Tibial nerve (tissue), 3 donors: ENCODE results near the gene SHLD1.

Experiments used
- POLR2A ChIP-seq, 2 donors: fragments of 450-650 bp; IDR thresholded peaks; one replicate each; pipeline ENCODE4 v1.6.1; 2017; ENCODE audit warnings: antibody characterized with exemption in 2 of 2, mild to moderate bottlenecking in 2 of 2, moderate library complexity in 2 of 2
- TF ChIP-seq, protein P1 (sequence below), 5 experiments: fragments of 200-600 bp in 3 of 5; fragments of 450-650 bp in 2 of 5; sonication (generic) in 3 of 5; IDR thresholded peaks; one replicate each; pipeline ENCODE4 v1.5.1; 2016 to 2019; ENCODE audit warnings: antibody characterized with exemption in 5 of 5, mild to moderate bottlenecking in 3 of 5, moderate library complexity in 2 of 5

- TF ChIP-seq, protein P1, sequence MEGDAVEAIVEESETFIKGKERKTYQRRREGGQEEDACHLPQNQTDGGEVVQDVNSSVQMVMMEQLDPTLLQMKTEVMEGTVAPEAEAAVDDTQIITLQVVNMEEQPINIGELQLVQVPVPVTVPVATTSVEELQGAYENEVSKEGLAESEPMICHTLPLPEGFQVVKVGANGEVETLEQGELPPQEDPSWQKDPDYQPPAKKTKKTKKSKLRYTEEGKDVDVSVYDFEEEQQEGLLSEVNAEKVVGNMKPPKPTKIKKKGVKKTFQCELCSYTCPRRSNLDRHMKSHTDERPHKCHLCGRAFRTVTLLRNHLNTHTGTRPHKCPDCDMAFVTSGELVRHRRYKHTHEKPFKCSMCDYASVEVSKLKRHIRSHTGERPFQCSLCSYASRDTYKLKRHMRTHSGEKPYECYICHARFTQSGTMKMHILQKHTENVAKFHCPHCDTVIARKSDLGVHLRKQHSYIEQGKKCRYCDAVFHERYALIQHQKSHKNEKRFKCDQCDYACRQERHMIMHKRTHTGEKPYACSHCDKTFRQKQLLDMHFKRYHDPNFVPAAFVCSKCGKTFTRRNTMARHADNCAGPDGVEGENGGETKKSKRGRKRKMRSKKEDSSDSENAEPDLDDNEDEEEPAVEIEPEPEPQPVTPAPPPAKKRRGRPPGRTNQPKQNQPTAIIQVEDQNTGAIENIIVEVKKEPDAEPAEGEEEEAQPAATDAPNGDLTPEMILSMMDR (IDR thresholded peaks at IDR 0.05), result no peak
- no peak for TF ChIP-seq POLR2A (IDR thresholded peaks at IDR 0.05)
Observed at GRCh38 chr20:5831539-5832237, 81.5 kb downstream of the SHLD1 start.
